AG09309 (cell line): ENCODE results near the gene PSD2.

ENCODE experiments used
- DNase-seq: peaks from one replicate; pipeline ENCODE4 v3.0.0-alpha.2; 2010; ENCODE audit warnings: low read depth
- H3K4me3 ChIP-seq: 2 replicates; pipeline ENCODE4 v1.5.1; 2011; ENCODE audit warnings: mild to moderate bottlenecking, low read depth, low read length, moderate library complexity; ENCODE audit not compliant: control insufficient read depth
- TF ChIP-seq, protein P1 (sequence below): IDR thresholded peaks from 2 replicates; pipeline ENCODE4 v1.5.1; 2011; ENCODE audit warnings: mild to moderate bottlenecking, low read depth, low read length, inconsistent platforms; ENCODE audit not compliant: insufficient read depth, control insufficient read depth; ENCODE audit errors: missing control alignments

Gene PSD2

DNA sequence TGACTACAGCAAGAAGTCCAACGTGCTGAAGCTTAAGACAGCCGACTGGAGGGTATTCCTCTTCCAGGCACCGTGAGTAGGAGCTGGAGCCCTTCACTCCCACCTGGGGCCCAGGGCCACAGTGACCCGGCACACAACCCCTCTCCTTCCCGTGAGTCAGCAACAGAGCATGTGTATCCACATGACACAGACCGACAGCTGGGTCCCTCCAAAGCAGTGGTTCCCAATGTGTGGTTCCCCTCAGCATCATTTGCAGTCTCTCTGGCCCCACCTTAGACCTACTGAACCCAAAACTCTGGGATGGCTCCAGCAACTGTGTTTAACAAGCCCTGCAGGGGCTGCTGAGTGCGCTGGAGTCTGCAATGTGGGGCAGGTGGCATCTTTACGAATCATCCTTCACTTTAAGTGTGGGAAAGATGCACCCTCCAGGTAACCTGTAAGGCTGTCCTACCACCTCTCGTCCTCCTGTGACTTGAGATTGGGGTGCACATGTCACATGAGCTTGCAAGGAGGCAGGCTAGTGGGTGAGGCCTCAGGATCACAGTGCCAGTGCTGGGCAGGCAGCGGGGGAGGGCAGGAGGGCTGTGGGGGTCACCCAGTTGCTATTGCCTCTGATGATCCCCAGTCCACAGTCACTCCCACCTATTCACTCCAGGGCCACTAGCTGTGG lies 42.2 kb downstream of the PSD2 start:
- TF ChIP-seq, protein P1, sequence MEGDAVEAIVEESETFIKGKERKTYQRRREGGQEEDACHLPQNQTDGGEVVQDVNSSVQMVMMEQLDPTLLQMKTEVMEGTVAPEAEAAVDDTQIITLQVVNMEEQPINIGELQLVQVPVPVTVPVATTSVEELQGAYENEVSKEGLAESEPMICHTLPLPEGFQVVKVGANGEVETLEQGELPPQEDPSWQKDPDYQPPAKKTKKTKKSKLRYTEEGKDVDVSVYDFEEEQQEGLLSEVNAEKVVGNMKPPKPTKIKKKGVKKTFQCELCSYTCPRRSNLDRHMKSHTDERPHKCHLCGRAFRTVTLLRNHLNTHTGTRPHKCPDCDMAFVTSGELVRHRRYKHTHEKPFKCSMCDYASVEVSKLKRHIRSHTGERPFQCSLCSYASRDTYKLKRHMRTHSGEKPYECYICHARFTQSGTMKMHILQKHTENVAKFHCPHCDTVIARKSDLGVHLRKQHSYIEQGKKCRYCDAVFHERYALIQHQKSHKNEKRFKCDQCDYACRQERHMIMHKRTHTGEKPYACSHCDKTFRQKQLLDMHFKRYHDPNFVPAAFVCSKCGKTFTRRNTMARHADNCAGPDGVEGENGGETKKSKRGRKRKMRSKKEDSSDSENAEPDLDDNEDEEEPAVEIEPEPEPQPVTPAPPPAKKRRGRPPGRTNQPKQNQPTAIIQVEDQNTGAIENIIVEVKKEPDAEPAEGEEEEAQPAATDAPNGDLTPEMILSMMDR = no peak
- no peak for DNase-seq
- H3K4me3 ChIP-seq = no peak overlapping the region

DNA sequence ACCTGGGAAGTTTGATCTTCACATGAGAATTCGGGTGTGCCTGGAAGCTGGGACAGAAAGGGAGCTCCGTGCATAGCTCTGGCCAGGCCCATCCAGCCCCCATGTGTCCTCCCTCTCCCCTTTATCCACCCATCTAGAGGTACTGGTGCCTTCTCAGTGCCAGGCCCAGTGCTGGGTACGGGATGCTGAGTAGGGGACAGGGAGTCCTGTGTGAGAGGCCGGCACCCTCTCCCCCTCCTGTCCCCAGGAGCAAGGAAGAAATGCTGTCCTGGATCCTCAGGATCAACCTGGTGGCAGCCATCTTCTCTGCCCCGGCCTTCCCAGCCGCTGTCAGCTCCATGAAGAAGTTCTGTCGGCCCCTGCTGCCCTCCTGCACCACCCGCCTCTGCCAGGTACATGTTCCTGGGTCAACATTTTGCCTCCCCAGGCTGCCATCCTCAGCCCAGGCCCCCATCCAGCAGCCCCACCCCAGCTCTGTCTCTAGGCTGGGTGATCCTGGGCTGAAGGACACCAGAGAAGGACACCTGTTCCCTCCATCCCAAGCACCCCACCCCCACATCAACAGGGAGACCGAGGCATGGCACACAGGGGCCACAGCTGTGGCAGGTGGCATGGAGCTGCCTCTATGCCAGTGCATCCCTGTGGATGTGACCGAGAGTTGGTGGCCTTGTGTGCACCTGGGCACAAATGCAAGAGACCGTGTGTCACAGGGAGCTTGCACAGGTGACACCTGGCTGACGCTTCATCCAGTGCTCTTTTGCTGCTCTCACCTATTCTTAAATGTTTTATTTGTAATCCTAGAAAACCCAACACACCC lies 43.0 kb downstream of the PSD2 start:
- TF ChIP-seq, protein P1 = no peak
- DNase-seq = no peak
- no peak overlapping the region for H3K4me3 ChIP-seq

DNA sequence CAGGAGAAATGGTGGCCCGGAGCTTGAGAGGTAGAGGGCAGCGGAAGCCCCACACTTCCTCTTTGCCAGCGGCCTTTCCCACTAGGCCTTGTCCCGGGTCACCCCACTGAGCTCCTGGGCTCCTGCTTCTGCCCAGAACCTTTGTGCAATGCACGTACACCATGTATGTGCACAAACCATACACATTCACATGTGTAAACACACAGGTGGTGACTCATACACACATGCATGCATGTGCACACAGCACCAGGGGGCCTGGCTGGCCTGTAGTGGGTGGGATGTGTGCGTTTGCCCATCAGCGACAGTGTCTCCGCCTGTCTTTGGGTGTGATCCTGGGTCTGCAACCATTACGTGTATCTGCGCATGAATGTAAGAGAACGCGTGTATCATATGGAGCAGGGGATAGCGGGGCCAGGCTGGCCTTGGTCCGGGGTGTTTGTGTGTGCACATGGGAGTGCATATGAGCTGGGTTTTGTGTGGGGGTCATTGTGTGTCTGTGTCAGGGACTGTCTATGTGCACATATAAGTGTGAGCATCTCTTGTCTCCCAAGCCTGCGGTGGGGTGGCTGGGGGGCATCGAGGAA lies 43.7 kb downstream of the PSD2 start:
- TF ChIP-seq, protein P1 = no peak
- no peak for DNase-seq
- no peak overlapping the region for H3K4me3 ChIP-seq

DNA sequence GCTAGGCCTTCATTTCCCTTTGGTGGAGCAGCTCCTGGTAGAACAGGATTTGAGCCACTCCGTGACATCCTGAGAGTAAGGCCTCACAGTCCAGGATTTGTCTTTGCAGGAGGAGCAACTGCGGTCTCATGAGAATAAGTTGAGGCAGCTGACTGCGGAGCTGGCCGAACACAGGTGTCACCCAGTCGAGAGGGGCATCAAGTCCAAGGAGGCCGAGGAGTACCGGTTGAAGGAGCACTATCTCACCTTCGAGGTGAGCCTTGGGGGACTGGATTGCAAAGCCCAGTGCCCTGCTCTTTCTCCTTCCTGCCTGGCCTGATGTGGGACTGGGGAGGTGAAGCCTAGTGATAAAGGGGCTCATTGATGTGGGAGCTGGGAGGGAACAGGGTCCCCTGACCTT lies 44.3 kb downstream of the PSD2 start:
- H3K4me3 ChIP-seq = no peak overlapping the region
- no peak for DNase-seq
- TF ChIP-seq, protein P1 = no peak

DNA sequence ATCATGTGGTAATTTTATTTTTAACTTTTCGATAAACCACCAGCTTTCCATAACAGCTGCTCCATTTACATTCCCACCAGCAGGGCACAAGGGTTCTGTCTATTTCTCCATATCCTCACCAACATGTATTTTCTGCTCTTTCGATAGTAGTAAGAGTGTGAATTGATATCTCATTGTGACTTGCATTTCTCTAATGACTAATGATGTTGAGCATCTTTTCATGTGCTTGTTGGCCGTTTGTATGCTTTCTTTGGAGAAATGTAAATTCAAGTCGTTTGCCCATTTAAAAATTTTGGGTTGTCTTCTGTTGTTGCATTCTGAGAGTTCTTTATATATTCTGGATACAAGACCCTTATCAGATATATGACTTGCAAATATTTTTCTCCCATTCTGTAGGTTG lies 45.9 kb downstream of the PSD2 start:
- no peak overlapping the region for H3K4me3 ChIP-seq
- TF ChIP-seq, protein P1 = peak; percentile 9
- DNase-seq = no peak

DNA sequence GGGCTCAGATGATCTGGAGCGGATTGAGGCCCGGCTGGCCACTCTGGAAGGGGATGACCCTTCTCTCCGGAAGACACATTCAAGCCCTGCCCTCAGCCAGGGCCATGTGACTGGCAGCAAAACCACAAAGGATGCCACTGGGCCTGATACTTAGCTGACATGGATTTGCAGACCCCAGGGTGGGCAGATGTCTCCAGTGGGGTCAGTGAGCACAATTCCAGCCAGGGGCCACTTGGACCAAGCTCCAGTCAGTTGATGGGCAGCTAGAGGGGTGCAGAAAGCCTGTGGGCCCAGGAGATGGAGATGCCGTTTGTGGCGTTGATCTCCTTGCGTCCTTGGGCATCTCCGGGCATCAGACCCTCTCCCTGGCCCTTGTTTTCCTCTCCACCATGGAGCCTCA lies 46.7 kb downstream of the PSD2 start:
- H3K4me3 ChIP-seq = no peak overlapping the region
- no peak for DNase-seq
- TF ChIP-seq, protein P1 = no peak
